Common myeloid progenitor, CD34-positive (primary cell): ENCODE data around the gene CACNA2D1.

Experiments
- CTCF ChIA-PET: fragments of 350-600 bp; sonication (Branson Sonifier 250); formaldehyde crosslinking; loops from one replicate; lab custom pipeline; 2021; ENCODE audit warnings: antibody characterized with exemption; lab: Charles Lee
- POLR2A ChIA-PET: fragments of 350-600 bp; sonication (Branson Sonifier 250); formaldehyde crosslinking; loops from one replicate; lab custom pipeline; 2021; ENCODE audit warnings: antibody characterized with exemption; lab: Charles Lee
- DNase-seq, 3 donors: peaks; one replicate each; pipeline versions ENCODE4 v3.0.0 to v3.0.0-alpha.2; 2013
- H3K27ac ChIP-seq, 2 experiments: 1 replicate in 1 of 2; 2 replicates in 1 of 2; pipeline ENCODE4 v1.7.0; 2013; ENCODE audit warnings: inconsistent platforms in 2 of 2, low read length in 2 of 2, mild to moderate bottlenecking in 2 of 2, low read depth in 1 of 2, moderate library complexity in 1 of 2; ENCODE audit not compliant: severe bottlenecking in 2 of 2, insufficient read depth in 1 of 2, poor library complexity in 1 of 2
- H3K27me3 ChIP-seq, 5 experiments: replicated peaks in 2 of 5; 1 replicate in 3 of 5; 2 replicates in 2 of 5; pipeline versions ENCODE4 v1.6.1 to v1.7.0; 2013; ENCODE audit warnings: low read length in 4 of 5, mild to moderate bottlenecking in 2 of 5, moderate library complexity in 2 of 5, inconsistent platforms in 1 of 5; ENCODE audit not compliant: insufficient read depth in 5 of 5, control insufficient read depth in 4 of 5
- H3K36me3 ChIP-seq, 4 experiments: 1 replicate in 2 of 4; 2 replicates in 2 of 4; pipeline versions ENCODE4 v1.6.1 to v1.7.0; 2013; ENCODE audit warnings: low read length in 3 of 4, control low read depth in 1 of 4, mild to moderate bottlenecking in 1 of 4; ENCODE audit not compliant: control insufficient read depth in 4 of 4, insufficient read depth in 4 of 4
- H3K4me1 ChIP-seq, 4 experiments: 1 replicate in 3 of 4; 2 replicates in 1 of 4; pipeline versions ENCODE4 v1.6.1 to v1.7.1; 2013; ENCODE audit warnings: low read length in 3 of 4, mild to moderate bottlenecking in 3 of 4, control low read depth in 1 of 4, inconsistent platforms in 1 of 4, moderate library complexity in 1 of 4; ENCODE audit not compliant: control insufficient read depth in 4 of 4, insufficient read depth in 4 of 4; ENCODE audit errors: control extremely low read depth in 1 of 4
- H3K4me3 ChIP-seq, 7 experiments: 1 replicate in 4 of 7; 2 replicates in 3 of 7; pipeline versions ENCODE4 v1.5.1 to v1.7.0; 2013; ENCODE audit warnings: mild to moderate bottlenecking in 7 of 7, low read length in 6 of 7, moderate library complexity in 6 of 7, inconsistent platforms in 2 of 7, low read depth in 2 of 7, control low read depth in 1 of 7; ENCODE audit not compliant: insufficient read depth in 4 of 7, control insufficient read depth in 1 of 7; ENCODE audit errors: extremely low read depth in 1 of 7
- H3K9me3 ChIP-seq, 5 experiments: 1 replicate in 4 of 5; 2 replicates in 1 of 5; pipeline versions ENCODE4 v1.6.1 to v1.7.1; 2013; ENCODE audit warnings: low read length in 4 of 5, mild to moderate bottlenecking in 2 of 5, inconsistent platforms in 1 of 5, low read depth in 1 of 5, moderate library complexity in 1 of 5; ENCODE audit not compliant: control insufficient read depth in 4 of 5, insufficient read depth in 2 of 5; ENCODE audit errors: control extremely low read depth in 1 of 5
- WGBS: methylation state at CpG from one replicate; pipeline ENCODE4 v1.1.5; 2013; ENCODE audit not compliant: insufficient coverage; 5-methylcytosine and 5-hydroxymethylcytosine counted together

CACNA2D1 gene

DNA sequence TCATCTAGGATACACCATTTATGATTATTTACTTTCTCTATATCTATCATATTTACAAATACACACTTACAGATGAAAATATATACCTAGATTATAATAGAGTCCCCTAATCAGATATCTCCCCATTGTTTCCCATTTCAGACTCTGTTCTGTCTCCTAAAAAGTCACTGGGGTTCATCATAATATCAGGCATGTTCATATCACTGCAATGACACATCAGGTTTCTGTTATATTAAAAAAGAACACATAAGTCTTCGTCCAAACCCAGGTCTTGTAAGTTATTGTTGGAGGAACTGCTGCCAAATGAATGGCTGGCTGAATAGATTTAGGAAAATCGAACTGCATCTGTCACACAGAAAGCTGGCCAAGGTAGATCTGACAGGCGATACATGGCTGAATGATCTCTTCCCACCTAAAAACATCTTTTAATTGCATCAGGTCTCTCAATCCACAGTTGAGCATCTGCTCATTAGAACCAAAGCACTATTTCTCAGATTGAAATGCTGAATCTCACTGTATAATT lies 178.7 kb downstream of the CACNA2D1 start:
- no peak for DNase-seq
- no peak overlapping the region for H3K4me3 ChIP-seq
- no peaks in the 10 kb centered on the region for H3K4me1 ChIP-seq
- WGBS, result 93% methylated on average over 2 of the region's 3 CpGs
- H3K27me3 ChIP-seq, result no peaks in the 10 kb centered on the region
- H3K9me3 ChIP-seq, result no peaks in the 10 kb centered on the region
- ChIA-PET POLR2A (no interaction called here), CTCF (no interaction called here)
- no peaks in the 10 kb centered on the region for H3K36me3 ChIP-seq
- H3K27ac ChIP-seq, result no peak overlapping the region

DNA sequence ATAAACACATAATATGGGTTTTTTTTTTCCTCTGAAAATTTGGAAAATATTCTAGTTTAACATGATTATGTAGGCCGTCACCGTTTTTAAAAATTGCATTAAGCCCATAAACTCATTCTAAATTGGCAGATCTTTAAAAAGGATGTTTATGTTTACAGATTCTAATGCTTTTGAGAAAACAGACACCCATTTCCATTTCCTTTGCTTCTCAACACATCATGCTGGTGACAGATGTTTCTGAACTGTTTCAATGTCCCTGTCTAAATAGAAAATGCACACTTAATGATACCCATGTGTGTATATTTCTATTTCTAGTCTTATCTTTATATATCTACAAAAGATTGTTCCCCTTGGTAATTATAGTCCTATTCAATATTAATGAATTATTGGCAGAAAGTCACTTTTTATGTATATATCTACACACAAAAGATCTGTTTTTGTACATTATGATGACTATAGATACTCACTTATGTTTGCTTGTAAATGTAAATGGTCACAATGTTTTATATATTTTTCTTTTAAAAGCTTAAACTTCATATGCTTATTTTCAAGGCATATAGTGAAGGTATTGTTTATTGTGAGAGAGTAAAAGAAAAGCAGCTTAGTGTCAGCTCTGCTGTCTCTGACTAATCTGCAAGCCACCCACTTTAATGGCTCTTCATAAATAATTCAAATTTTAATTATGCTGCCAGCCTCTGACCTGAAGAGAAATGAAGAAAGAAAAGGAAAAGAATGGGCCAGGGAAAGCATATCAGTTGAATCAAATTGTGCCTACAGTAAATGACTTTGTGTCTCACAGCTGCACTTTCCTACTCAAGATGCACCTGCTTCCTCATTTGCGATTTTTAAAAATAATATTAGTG lies 179.4 kb downstream of the CACNA2D1 start:
- ChIA-PET POLR2A (no interaction called here), CTCF (no interaction called here)
- Histone ChIP-seq H3K27me3 (no peaks in the 10 kb centered on the region), H3K9me3 (no peaks in the 10 kb centered on the region), H3K4me1 (no peaks in the 10 kb centered on the region), H3K36me3 (no peaks in the 10 kb centered on the region), H3K27ac (no peak overlapping the region), H3K4me3 (no peak overlapping the region)
- WGBS, result no CpG with 5 or more reads among the region's 3 CpGs
- DNase-seq, result no peak

DNA sequence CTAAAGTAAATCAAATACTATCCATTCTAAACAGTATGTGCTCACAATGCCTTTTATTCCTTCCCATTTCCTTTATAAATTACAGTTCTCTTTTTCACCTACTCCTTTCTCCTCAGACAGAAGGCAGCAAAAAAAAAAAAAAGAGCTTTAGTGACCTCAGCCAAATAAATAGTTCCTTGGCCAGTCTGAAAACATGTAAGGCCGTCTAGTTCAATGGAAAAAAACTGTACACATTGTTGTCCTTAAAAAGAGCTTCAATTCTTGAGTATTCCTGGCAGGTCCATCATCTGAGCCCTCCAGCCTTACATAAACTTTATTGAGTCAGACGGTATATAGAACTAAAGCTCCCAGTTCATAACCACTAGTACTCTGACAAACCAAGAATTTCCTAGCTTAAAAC lies 185.4 kb downstream of the CACNA2D1 start:
- ChIA-PET CTCF (interaction anchor here (1.3 to 1.5 kb wide), 2 partner anchors 11 to 19 kb away, joined by 3 to 5 read pairs; no protein-coding TSS in a partner anchor), POLR2A (interaction anchor here (0.7 kb wide), 1 partner anchor 70 kb away, joined by 7 read pairs; no protein-coding TSS in a partner anchor)
- H3K4me1 ChIP-seq, result no peaks in the 10 kb centered on the region
- no peak overlapping the region for H3K4me3 ChIP-seq
- H3K36me3 ChIP-seq, result no peaks in the 10 kb centered on the region
- peaks cover 0 to 1% (median 0%) of the 10 kb centered on the region in 5 experiments for H3K9me3 ChIP-seq
- no peak for DNase-seq
- no peaks in the 10 kb centered on the region for H3K27me3 ChIP-seq
- no peak overlapping the region for H3K27ac ChIP-seq
- 85% methylated on average over 2 of the region's 2 CpGs for WGBS

DNA sequence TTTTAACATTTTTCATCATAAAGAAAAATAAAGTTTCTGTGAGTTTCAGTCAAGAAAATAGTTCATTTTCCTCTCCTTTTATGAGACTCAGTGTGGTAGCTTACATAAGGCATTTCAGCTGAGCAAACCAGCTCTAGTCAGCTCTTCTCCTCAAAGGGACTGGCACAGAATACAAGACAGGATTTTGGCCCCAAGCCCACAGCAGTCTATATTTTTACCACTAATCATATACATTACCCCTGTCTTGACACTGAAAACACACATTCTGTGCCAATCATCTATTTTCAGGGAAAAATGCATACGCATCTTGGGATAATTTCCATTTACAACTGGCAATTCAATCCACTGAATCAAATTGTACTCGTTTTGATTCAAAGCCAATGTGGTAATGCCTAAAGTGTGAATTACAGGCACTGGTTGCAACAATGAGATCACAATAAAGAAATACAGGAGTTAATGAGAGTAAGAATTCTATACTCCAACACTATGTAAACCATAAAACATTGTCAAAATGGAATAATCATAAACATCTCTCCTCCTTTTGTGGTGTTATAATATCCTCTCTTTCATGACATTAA lies 186.4 kb downstream of the CACNA2D1 start:
- no peaks in the 10 kb centered on the region for H3K36me3 ChIP-seq
- ChIA-PET POLR2A (interaction anchor here (0.6 kb wide), 1 partner anchor 28 kb away, joined by 3 read pairs; no protein-coding TSS in a partner anchor), CTCF (no interaction called here)
- H3K27me3 ChIP-seq, result no peaks in the 10 kb centered on the region
- peaks cover 0 to 1% (median 0%) of the 10 kb centered on the region in 5 experiments for H3K9me3 ChIP-seq
- H3K4me1 ChIP-seq, result no peaks in the 10 kb centered on the region
- no peak overlapping the region for H3K27ac ChIP-seq
- H3K4me3 ChIP-seq, result no peak overlapping the region
- DNase-seq, result no peak
- 100% methylated on average over 1 of the region's 2 CpGs for WGBS

DNA sequence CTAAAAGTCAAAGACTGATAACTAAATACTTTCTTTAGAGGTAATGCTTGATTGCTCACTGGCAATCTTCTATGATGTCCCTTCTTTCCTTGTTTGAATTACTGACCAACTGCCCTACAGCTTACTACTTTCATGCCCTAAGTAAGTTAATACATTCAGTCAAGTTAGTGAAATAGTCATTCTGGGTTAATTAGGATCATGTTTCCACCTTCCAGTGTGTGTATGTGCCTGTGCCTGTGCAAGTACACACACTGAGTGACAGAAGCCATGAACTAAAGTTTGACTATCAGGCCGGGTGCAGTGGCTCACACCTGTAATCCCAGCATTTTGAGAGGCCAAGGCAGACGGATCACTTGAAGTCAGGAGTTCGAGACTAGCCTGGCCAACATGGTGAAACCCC lies 187.9 kb downstream of the CACNA2D1 start:
- no peak for DNase-seq
- no peaks in the 10 kb centered on the region for H3K36me3 ChIP-seq
- H3K9me3 ChIP-seq, result peaks cover 0 to 1% (median 0%) of the 10 kb centered on the region in 5 experiments
- H3K4me3 ChIP-seq, result no peak overlapping the region
- 98% methylated on average over 3 of the region's 3 CpGs for WGBS
- H3K27ac ChIP-seq, result no peak overlapping the region
- CTCF ChIA-PET, result no interaction called here
- H3K27me3 ChIP-seq, result no peaks in the 10 kb centered on the region
- POLR2A ChIA-PET, result no interaction called here
- H3K4me1 ChIP-seq, result no peaks in the 10 kb centered on the region

DNA sequence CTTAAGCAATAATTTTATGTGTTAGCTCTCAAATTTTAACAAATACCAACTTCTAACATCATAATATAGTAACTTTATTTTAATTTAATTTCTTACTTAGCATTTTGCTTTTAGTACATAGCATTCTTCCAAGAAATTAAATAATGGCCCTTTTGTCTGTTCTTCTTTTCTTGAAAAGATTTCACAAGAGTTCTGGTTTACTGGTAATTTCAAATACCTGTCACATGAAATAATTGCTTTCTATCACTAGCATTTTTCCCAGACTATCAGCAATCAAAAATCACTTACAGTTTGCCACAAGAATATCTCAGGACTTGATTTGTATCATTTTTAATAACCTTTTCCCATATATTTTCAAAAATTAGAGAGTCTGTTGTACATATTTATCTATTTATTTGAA lies 193.0 kb downstream of the CACNA2D1 start:
- CTCF ChIA-PET, result no interaction called here
- H3K36me3 ChIP-seq, result no peaks in the 10 kb centered on the region

DNA sequence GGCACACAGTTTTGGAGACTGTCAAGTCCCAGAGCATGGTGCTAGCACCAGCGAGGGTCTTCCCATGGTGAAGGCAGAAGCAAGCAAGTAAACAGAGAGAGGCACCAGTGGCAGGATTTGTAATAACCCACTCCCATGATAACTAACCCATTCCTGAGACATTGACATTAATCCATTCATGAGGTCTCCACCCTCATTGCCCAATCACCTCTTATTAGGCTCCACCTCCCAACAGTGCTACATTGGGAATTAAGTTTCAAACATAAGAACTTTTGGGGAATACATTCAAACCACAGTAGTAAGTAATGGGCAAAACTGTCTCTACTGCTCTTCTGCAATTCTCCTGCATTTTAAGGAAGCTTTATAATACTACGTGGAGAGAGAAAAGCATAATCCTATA lies 193.6 kb downstream of the CACNA2D1 start:
- CTCF ChIA-PET, result no interaction called here
- Histone ChIP-seq H3K4me3 (no peak overlapping the region), H3K4me1 (no peaks in the 10 kb centered on the region), H3K36me3 (no peaks in the 10 kb centered on the region), H3K9me3 (no peaks in the 10 kb centered on the region), H3K27ac (no peak overlapping the region), H3K27me3 (no peaks in the 10 kb centered on the region)
- 100% methylated on average over 1 of the region's 2 CpGs for WGBS
- DNase-seq, result no peak
- POLR2A ChIA-PET, result no interaction called here

More for the DNA sequence above, 193.0 kb downstream of the CACNA2D1 start:
- Histone ChIP-seq H3K4me1 (no peaks in the 10 kb centered on the region), H3K9me3 (no peaks in the 10 kb centered on the region), H3K4me3 (no peak overlapping the region), H3K27ac (no peak overlapping the region), H3K27me3 (no peaks in the 10 kb centered on the region)
- POLR2A ChIA-PET, result no interaction called here
- DNase-seq, result no peak
